HUDEP-2 (cell line): ENCODE data around the gene ZNF705A.
"Not testable (repeated sequence)": the region's sequence is repeated elsewhere in the genome, so short reads cannot be mapped to it uniquely, and the experiment has no call there.

Source experiments
- DNase-seq, 76 experiments: peaks; one replicate each; lab custom pipeline; 2025; ENCODE audit not compliant: unreplicated experiment in 76 of 76; lab: John Stamatoyannopoulos, UW

Gene ZNF705A

DNA sequence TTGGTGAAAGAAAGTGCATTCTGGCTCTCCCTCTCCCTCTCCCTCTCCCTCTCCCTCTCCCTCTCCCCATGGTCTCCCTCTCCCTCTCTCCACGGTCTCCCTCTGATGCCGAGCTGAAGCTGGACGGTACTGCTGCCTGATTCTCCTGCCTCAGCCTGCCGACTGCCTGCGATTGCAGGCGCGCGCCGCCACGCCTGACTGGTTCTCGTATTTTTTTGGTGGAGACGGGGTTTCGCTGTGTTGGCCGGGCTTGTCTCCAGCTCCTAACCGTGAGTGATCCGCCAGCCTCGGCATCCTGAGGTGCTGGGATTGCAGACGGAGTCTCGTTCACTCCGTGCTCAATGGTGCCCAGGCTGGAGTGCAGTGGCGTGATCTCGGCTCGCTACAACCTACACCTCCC is 26.5 kb downstream of the ZNF705A start:
- not testable (repeated sequence) for DNase-seq

DNA sequence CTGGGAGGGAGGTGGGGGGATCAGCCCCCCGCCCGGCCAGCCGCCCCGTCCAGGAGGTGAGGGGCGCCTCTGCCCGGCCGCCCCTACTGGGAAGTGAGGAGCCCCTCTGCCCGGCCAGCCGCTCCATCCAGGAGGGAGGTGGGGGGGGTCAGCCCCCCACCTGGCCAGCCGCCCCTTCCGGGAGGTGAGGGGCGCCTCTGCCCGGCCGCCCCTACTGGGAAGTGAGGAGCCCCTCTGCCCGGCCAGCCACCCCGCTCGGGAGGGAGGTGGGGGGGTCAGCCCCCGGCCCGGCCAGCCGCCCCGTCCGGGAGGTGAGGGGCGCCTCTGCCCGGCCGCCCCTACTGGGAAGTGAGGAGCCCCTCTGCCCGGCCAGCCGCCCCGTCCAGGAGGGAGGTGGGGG is 27.4 kb downstream of the ZNF705A start:
- DNase-seq: not testable (repeated sequence)

GRCh38 chr12:8188088-8188487 is 31.3 kb downstream of the ZNF705A start:
- not testable (repeated sequence) for DNase-seq

DNA sequence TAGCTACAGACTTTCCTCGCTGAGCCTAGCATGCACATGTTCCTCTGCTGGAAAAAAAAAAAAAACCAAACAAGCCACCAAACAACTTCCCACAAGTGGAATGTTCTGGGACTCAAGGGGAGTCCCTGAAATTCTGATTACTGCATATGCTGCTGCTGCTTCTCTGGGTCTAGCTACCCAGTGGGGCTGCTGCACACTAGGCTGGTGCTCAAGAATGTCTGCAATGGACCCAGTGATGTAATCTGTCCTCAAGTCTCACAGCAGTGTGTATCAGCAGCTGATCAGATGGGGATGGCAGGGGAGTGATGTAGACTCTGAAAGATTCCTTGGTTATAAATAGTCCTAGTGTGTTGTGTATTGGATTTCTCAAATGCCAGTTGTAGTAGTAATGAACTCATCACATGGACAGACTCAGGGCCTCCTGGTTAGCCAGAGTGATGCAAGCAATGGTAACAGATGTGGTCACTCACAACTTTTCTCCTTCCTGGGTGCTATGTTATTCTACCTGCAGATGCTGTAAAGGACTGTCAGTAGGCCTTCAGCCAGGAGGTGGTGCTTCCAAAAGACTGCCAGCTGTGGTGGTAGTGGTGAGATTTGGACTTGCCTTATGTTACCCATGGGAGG is 41.0 kb downstream of the ZNF705A start:
- not testable (repeated sequence) for DNase-seq

DNA sequence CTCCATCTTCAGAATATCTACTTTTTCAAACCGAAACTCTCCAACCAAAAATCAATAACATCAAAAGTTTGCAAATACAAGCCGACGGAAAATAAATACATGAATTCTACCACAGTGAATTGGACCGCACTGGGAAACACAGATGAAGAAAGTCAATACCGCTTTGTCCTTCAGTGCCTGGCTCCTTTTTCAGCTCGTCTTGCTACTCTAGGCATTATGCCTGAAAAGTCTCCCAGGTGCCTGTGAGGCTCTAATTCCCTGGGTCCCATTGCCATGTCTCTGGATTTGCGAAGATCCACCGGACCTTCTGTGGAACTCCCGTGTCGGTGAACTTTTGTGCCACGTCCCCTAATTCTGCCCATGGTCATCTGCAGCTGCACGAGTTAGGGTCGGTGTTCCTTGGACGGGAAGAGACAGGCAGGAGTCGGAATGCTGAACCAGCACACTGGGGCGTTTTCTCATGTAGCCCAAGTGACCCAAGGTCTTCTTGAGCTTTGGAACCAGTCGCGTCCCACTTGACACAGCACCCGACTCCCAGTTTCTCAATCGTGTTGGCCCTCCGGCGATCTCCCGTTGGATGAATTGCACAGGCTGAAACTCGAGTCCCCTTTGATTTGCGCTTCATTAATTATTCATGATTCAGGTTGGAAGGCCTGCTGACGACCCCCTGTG is 62.0 kb downstream of the ZNF705A start:
- not testable (repeated sequence) for DNase-seq

GRCh38 chr12:8221375-8221774 is 64.6 kb downstream of the ZNF705A start:
- not testable (repeated sequence) for DNase-seq

- DNase-seq: not testable (repeated sequence)
Measured at GRCh38 chr12:8221844-8222243, 65.0 kb downstream of the ZNF705A start.

DNA sequence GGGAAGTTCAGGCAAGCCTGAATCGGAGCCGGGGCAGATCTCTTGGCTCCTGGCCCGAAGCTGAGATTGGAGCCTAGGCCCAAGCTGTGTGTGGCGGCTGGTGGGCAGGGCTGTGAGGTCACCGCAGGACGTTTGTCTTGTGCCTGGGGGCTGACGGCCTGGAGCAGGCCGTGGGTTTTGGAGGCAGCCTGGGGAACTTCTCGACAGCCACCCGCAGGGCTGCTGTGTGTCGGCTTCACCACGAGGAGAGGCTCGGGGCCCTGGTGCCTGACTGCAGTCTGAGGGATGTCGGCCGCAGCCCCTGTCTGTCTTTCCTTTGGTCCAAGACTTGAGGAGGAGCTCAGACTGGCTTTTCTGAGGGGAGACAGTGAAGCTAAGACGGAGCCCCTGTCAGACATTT is 65.5 kb downstream of the ZNF705A start:
- DNase-seq: not testable (repeated sequence)

GRCh38 chr12:8223646-8224045 is 66.8 kb downstream of the ZNF705A start:
- not testable (repeated sequence) for DNase-seq

GRCh38 chr12:8224782-8225181 is 68.0 kb downstream of the ZNF705A start:
- not testable (repeated sequence) for DNase-seq

GRCh38 chr12:8226355-8226754 is 69.5 kb downstream of the ZNF705A start:
- DNase-seq: no peak

DNA sequence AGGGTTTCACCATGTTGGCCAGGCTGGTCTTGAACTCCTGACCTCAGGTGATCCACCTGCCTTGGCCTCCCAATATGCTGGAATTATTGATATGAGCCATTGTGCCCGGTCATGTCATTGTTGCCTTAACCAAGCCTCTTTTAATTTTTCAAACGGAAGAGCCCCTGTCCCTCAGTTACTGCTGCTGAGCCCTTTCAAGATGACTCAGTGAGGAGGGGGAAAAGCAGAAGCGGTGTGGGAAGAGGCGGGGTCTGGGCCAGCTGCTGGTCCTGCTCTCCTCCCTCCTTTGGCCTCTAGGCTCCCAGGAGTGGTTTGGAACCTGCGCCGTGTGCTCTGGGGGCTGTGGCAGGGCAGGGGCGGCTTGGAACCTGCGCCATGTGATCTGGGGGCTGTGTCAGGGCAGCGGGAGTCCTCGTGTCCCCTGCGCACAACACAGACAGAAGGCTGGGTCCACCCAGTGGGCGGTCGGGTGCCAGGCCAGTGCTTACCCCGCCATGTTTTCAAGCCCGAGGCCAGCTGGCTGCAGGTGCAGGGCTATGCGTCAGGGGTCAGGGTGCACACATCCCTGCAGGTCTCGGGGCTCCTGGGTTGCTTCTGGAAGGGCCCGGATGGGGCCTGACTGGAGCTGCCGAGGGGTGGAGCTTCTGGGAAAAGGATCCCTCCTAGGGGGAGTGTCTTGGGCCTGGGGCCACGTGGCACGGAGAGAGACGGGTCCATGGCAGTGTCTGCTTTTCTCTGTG is 70.3 kb downstream of the ZNF705A start, which contains the start of gene FAM90A1:
Gene FAM90A1, minus strand, starts transcription at position 627 of the 740 bp plus-strand sequence. CDS start 2,786 bp downstream, outside the sequence.
- DNase-seq: not testable (repeated sequence)

GRCh38 chr12:8227732-8228077 is 70.9 kb downstream of the ZNF705A start:
- DNase-seq: not testable (repeated sequence)

GRCh38 chr12:8228607-8229006 is 71.8 kb downstream of the ZNF705A start:
- DNase-seq: not testable (repeated sequence)

DNA sequence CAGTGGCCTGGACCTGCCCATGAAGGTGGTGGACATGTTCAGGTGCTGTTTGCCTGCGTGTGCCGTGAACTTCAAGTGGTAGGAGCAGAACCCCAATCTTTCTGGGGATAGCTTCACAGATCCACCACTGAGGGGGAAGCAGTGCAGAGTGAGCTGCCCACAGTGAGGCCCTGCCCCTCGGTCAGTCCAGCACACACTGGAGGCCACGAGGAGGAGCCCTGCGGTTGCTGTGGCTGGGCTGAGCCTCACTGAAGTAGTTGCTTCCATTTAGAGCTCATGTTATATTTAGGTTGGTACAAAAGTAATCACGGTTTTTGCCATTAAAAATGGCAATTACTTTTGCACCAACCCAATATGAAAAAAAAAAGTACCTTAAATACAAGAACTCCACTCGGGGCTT is 72.7 kb downstream of the ZNF705A start:
- DNase-seq: not testable (repeated sequence)
